GM23248 (cell line): ENCODE measurements around the gene SUN2.

Experiments
- EZH2 ChIP-seq: fragments of 200-600 bp; sonication (generic); IDR thresholded peaks from 2 replicates; pipeline ENCODE4 v1.6.1; 2018; ENCODE audit warnings: antibody characterized with exemption, mild to moderate bottlenecking; ENCODE audit not compliant: insufficient read depth, poor library complexity, severe bottlenecking
- EZH2phosphoT487 ChIP-seq: fragments of 200-600 bp; sonication (generic); IDR thresholded peaks from 2 replicates; pipeline ENCODE4 v1.6.1; 2018; ENCODE audit warnings: antibody characterized with exemption, moderate library complexity, mild to moderate bottlenecking, low read depth; ENCODE audit not compliant: insufficient read depth

GRCh38 chr22:38788846-38789245 lies 33.0 kb upstream of the SUN2 start:
- TF ChIP-seq EZH2phosphoT487, result no peak
- TF ChIP-seq EZH2, result no peak
